LNCaP clone FGC (cell line): ENCODE measurements around the gene HEXIM1.
"Not testable (repeated sequence)": the region's sequence is repeated elsewhere in the genome, so short reads cannot be mapped to it uniquely, and the experiment has no call there.

Experiments used
- DNase-seq: peaks from one replicate; pipeline ENCODE4 v3.0.0-alpha.2; 2011; ENCODE audit warnings: low read depth
- H3K4me3 ChIP-seq: 2 replicates; pipeline ENCODE4 v1.5.1; 2011; ENCODE audit warnings: mild to moderate bottlenecking, low read depth, low read length, control low read depth
- CTCF ChIP-seq: IDR thresholded peaks from 2 replicates; pipeline ENCODE4 v1.5.1; 2012; ENCODE audit warnings: mild to moderate bottlenecking; ENCODE audit not compliant: control insufficient read depth, insufficient read depth; ENCODE audit errors: extremely low read depth

HEXIM1 gene

DNA sequence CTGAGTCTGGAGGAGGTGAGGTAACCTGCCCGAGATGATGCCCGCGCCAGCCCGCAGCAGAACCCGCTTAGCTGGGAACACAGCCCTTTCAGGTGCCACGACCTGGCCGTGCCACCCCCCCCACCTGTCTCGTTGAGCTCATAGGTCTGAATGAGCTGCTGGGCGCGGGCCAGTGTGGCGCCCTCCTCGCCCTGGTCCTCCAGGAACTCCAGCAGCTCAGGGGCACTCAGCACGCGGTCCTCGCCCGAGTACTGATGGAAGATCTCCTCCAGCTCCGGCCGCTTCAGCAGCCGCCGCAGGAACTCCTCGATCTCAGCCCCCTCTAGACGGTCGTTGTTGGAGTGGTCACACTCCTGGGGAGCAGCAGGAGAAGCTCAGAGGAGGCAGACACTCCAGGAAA is 29.6 kb upstream of the HEXIM1 start:
- no peak for TF ChIP-seq CTCF
- H3K4me3 ChIP-seq, result no peak overlapping the region
- DNase-seq, result no peak

DNA sequence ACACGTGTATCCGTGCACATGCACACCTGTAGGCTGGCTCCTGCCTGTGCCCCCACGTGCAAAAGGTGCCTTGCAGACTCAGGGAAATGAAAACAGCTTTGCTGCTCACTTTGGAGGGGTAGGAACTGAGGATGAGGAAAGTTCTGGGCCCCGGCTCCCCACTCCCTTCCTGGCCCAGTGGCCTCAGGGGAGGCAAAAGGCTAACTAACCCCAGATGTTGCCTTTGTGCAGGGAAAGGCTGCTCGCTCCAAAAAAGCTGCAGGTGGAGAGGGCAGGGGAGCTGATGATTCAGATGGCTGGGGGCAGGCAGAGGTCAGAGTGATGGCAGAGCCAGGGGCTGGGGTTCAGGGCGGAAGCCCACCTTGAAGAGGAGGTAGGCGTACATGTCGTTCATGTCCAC is 28.3 kb upstream of the HEXIM1 start:
- DNase-seq, result no peak
- no peak for TF ChIP-seq CTCF

GRCh38 chr17:45120558-45120957 is 27.7 kb upstream of the HEXIM1 start:
- no peak overlapping the region for H3K4me3 ChIP-seq
- no peak for TF ChIP-seq CTCF
- DNase-seq, result no peak

More for the DNA sequence above, 28.3 kb upstream of the HEXIM1 start:
- no peak overlapping the region for H3K4me3 ChIP-seq

GRCh38 chr17:45121055-45121454 is 27.2 kb upstream of the HEXIM1 start:
- TF ChIP-seq CTCF, result no peak
- DNase-seq, result no peak
- H3K4me3 ChIP-seq, result no peak overlapping the region

GRCh38 chr17:45123076-45123770 is 25.1 kb upstream of the HEXIM1 start:
- DNase-seq, result no peak
- TF ChIP-seq CTCF, result no peak
- H3K4me3 ChIP-seq, result no peak overlapping the region

GRCh38 chr17:45123930-45124796 is 24.1 kb upstream of the HEXIM1 start:
- DNase-seq, result no peak
- TF ChIP-seq CTCF, result no peak
- H3K4me3 ChIP-seq, result no peak overlapping the region

DNA sequence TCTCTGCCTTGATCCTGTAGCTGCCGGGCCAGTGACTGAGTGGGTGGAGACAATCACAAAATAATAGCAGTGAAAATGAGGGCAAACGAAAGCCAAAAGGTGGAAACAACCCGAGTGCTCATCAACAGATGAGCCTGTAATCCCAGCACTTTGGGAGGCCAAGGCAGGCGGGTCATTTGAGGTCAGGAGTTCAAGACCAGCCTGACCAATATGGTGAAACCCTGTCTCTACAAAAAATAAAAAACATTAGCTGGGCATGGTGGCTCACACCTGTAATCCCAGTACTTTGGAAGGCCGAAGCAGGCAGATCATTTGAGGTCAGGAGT is 23.5 kb upstream of the HEXIM1 start:
- H3K4me3 ChIP-seq, DNase-seq: not testable (repeated sequence)
